Epithelial cell of proximal tubule (primary cell): ENCODE measurements around the gene IGF2BP3. TPM values are rescaled to one million over a fixed set of nuclear protein-coding genes. Genes with fewer than 3 reads are reported as not detected.

ENCODE experiments used
- DNase-seq: peaks from one replicate; pipeline ENCODE4 v3.0.0-alpha.2; 2011; ENCODE audit warnings: low read depth
- H3K4me3 ChIP-seq: 2 replicates; pipeline ENCODE4 v1.5.1; 2011; ENCODE audit warnings: low read depth, mild to moderate bottlenecking, low read length
- CTCF ChIP-seq: conservative IDR thresholded peaks from 2 replicates; pipeline ENCODE4 v1.5.1; 2012; ENCODE audit warnings: low read depth, mild to moderate bottlenecking, low read length
- total RNA-seq: library from RNA; depleted of rRNA; stranded (reverse); fragments of >200 nt; gene quantifications from 2 replicates; pipeline ENCODE4 v1.2.3, GENCODE V29; 2015

The IGF2BP3 gene
- total RNA-seq, 1 donor from 2014 or later = 42.4 TPM

- H3K4me3 ChIP-seq = no peak overlapping the region
- DNase-seq = no peak
- no peak for TF ChIP-seq CTCF
Observed at GRCh38 chr7:23486002-23486773, 15.9 kb upstream of the IGF2BP3 start.

- no peak for DNase-seq
- no peak for TF ChIP-seq CTCF
- no peak overlapping the region for H3K4me3 ChIP-seq
Observed at GRCh38 chr7:23482686-23483085, 12.4 kb upstream of the IGF2BP3 start.

GRCh38 chr7:23477962-23478866 lies 7.9 kb upstream of the IGF2BP3 start:
- H3K4me3 ChIP-seq = no peak overlapping the region
- DNase-seq = no peak
- no peak for TF ChIP-seq CTCF

GRCh38 chr7:23477157-23477499 lies 6.8 kb upstream of the IGF2BP3 start:
- TF ChIP-seq CTCF = no peak
- no peak overlapping the region for H3K4me3 ChIP-seq

GRCh38 chr7:23476286-23477156 lies 6.2 kb upstream of the IGF2BP3 start:
- no peak for DNase-seq
- no peak overlapping the region for H3K4me3 ChIP-seq
- no peak for TF ChIP-seq CTCF

More at GRCh38 chr7:23477157-23477499, 6.8 kb upstream of the IGF2BP3 start:
- DNase-seq = no peak

- no peak for TF ChIP-seq CTCF
- H3K4me3 ChIP-seq = no peak overlapping the region
- no peak for DNase-seq
Observed at GRCh38 chr7:23475576-23475839, 5.2 kb upstream of the IGF2BP3 start.
